SU-DHL-6 (cell line): Measurements from ENCODE around the gene TMEM237.

Experiments
- EZH2phosphoT487 ChIP-seq: fragments of 200-600 bp; sonication (generic), shearing (Covaris generic); conservative IDR thresholded peaks from 2 replicates; pipeline ENCODE4 v1.6.1; 2018; ENCODE audit warnings: mild to moderate bottlenecking, antibody characterized with exemption, low read length, moderate library complexity, mixed read lengths
- TF ChIP-seq, protein P1 (sequence below): fragments of 200-600 bp; sonication (generic); IDR thresholded peaks from one replicate; pipeline ENCODE4 v1.5.1; 2017; ENCODE audit warnings: antibody characterized with exemption, mild to moderate bottlenecking, low read length, moderate library complexity; ENCODE audit not compliant: insufficient read depth, poor library complexity, severe bottlenecking

DNA sequence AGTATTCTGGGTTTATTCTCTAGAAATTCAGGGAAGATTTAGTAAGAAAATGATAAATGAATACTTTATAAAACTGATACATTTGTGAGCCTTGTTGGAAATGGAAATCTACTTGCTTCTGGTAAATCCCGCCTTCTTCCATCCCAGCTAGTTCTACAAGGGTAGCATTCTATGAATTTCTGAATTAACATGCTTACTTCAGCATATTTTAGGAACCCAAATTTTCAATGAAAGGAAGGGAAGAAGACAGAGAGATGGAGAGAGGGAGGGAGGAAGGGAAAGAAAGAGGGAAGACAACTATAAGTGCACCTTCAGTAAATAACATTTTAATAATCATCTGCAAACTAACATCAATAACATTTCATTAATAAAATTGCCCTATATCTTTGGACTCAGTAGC lies 26.6 kb upstream of the TMEM237 start:
- TF ChIP-seq, protein P1, sequence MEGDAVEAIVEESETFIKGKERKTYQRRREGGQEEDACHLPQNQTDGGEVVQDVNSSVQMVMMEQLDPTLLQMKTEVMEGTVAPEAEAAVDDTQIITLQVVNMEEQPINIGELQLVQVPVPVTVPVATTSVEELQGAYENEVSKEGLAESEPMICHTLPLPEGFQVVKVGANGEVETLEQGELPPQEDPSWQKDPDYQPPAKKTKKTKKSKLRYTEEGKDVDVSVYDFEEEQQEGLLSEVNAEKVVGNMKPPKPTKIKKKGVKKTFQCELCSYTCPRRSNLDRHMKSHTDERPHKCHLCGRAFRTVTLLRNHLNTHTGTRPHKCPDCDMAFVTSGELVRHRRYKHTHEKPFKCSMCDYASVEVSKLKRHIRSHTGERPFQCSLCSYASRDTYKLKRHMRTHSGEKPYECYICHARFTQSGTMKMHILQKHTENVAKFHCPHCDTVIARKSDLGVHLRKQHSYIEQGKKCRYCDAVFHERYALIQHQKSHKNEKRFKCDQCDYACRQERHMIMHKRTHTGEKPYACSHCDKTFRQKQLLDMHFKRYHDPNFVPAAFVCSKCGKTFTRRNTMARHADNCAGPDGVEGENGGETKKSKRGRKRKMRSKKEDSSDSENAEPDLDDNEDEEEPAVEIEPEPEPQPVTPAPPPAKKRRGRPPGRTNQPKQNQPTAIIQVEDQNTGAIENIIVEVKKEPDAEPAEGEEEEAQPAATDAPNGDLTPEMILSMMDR = no peak
- TF ChIP-seq EZH2phosphoT487 = no peak
